K562 (cell line): ENCODE results near the gene DAO. TPM values are rescaled to one million over a fixed set of nuclear protein-coding genes. Genes with fewer than 3 reads are reported as not detected.

Experiments used
- ATAC-seq: fragments of 200-7000 bp; cut with Tn5 transposase; 3 replicates; pipeline ENCODE4 v1.9.1; 2020; ENCODE audit warnings: moderate library complexity
- BruUV-seq: library from RNA; stranded (reverse); fragments of 400-500 nt; replicated peaks from 2 replicates; lab custom pipeline; 2021; lab: Mats Ljungman, UMichigan
- CTCF ChIA-PET: fragments of 300-600 bp; formaldehyde crosslinking; extraction: SDS; loops from one replicate; lab custom pipeline; 2021; ENCODE audit warnings: low intra/inter-chr PET ratio; lab: Yijun Ruan, JAX
- POLR2A ChIA-PET: fragments of 300-600, 350-650 bp; sonication (Branson Sonifier 250); formaldehyde crosslinking; extraction: SDS; loops from one replicate; lab custom pipeline; 2021; ENCODE audit warnings: antibody characterized with exemption, inconsistent platforms; lab: Yijun Ruan, JAX
- DNase-seq, 4 experiments: peaks; one replicate each; pipeline versions ENCODE4 v3.0.0 to v3.0.0-alpha.2; 2011 to 2018; ENCODE audit warnings: low spot score in 3 of 4, mixed read lengths in 3 of 4; ENCODE audit errors: extremely low read depth in 1 of 4
- FAIRE-seq: peaks from 2 replicates; lab custom pipeline; 2011; peaks lifted over from hg19 to GRCh38; lab: Jason Lieb, UNC
- H2AFZ ChIP-seq: 2 replicates; pipeline ENCODE4 v1.6.0; 2011; ENCODE audit warnings: low read depth, low read length, control low read depth, inconsistent platforms
- H3K27ac ChIP-seq: fragments of 200-600 bp; 3 replicates; pipeline ENCODE4 v1.8.0; 2011; ENCODE audit warnings: low read depth, mild to moderate bottlenecking, control low read depth, inconsistent platforms, low read length, moderate library complexity, mixed read lengths; ENCODE audit errors: extremely low read depth
- H3K27me3 ChIP-seq, 2 experiments: fragments of 300-600 bp in 1 of 2; 2 replicates in 1 of 2; 3 replicates in 1 of 2; pipeline versions ENCODE4 v1.6.0 to v1.8.0; 2011; ENCODE audit warnings: inconsistent platforms in 2 of 2, low read length in 2 of 2, mild to moderate bottlenecking in 1 of 2, mixed read lengths in 1 of 2, moderate library complexity in 1 of 2; ENCODE audit not compliant: control insufficient read depth in 2 of 2, insufficient read depth in 2 of 2
- H3K36me3 ChIP-seq: fragments of 300-600 bp; 3 replicates; pipeline ENCODE4 v1.8.0; 2011; ENCODE audit warnings: mild to moderate bottlenecking, low read length, inconsistent platforms; ENCODE audit not compliant: control insufficient read depth, insufficient read depth
- H3K4me1 ChIP-seq, 2 experiments: fragments of 200-600 bp in 1 of 2; replicated peaks in 1 of 2; 2 replicates in 1 of 2; 3 replicates in 1 of 2; pipeline versions ENCODE4 v1.5.1 to v1.8.0; 2011; ENCODE audit warnings: inconsistent platforms in 2 of 2, low read length in 2 of 2, mild to moderate bottlenecking in 1 of 2, mixed read lengths in 1 of 2, moderate library complexity in 1 of 2; ENCODE audit not compliant: control insufficient read depth in 2 of 2, insufficient read depth in 2 of 2
- H3K4me2 ChIP-seq: 2 replicates; pipeline ENCODE4 v1.6.1; 2011; ENCODE audit warnings: low read length, control low read depth, inconsistent platforms, mixed read lengths; ENCODE audit not compliant: insufficient read depth
- H3K4me3 ChIP-seq: fragments of 200-600 bp; sonication (generic), shearing (Covaris generic); 2 replicates; pipeline ENCODE4 v1.5.1; 2016; ENCODE audit warnings: control low read depth, inconsistent platforms
- H3K79me2 ChIP-seq: fragments of 200-600 bp; 3 replicates; pipeline ENCODE4 v1.8.0; 2011; ENCODE audit warnings: low read length, inconsistent platforms; ENCODE audit not compliant: control insufficient read depth, insufficient read depth
- H3K9ac ChIP-seq, 2 experiments: 2 replicates each; pipeline versions ENCODE4 v1.6.0 to v1.6.1; 2011; ENCODE audit warnings: low read depth in 2 of 2, low read length in 2 of 2, control low read depth in 1 of 2, inconsistent platforms in 1 of 2, mild to moderate bottlenecking in 1 of 2, mixed read lengths in 1 of 2; ENCODE audit not compliant: insufficient read depth in 1 of 2
- H3K9me1 ChIP-seq: one replicate; pipeline ENCODE4 v1.6.0; 2011; ENCODE audit warnings: inconsistent platforms, mild to moderate bottlenecking, low read length, moderate library complexity; ENCODE audit not compliant: control insufficient read depth, insufficient read depth
- H3K9me3 ChIP-seq: replicated peaks from 2 replicates; pipeline ENCODE4 v1.5.1; 2011; ENCODE audit warnings: low read depth, low read length, inconsistent platforms; ENCODE audit not compliant: control insufficient read depth, insufficient read depth
- H4K20me1 ChIP-seq: replicated peaks from 2 replicates; pipeline ENCODE4 v1.6.1; 2011; ENCODE audit warnings: low read length, inconsistent platforms, mixed read lengths; ENCODE audit not compliant: control insufficient read depth, insufficient read depth
- EHMT2 ChIP-seq: fragments of 450-650 bp; IDR thresholded peaks from 2 replicates; pipeline ENCODE4 v1.6.1; 2018; ENCODE audit warnings: antibody characterized with exemption
- JUND ChIP-seq, 2 experiments: IDR thresholded peaks; 2 replicates in 1 of 2; 3 replicates in 1 of 2; pipeline ENCODE4 v1.6.1; 2011; ENCODE audit warnings: borderline replicate concordance in 2 of 2, low read depth in 2 of 2, low read length in 2 of 2, improper control_type of control experiment in 1 of 2, missing biosample characterization in 1 of 2, missing genetic modification characterization in 1 of 2, missing genetic modification reagents in 1 of 2
- MIER1 ChIP-seq: fragments of 450-650 bp; IDR thresholded peaks from 2 replicates; pipeline ENCODE4 v1.6.1; 2016; ENCODE audit warnings: antibody characterized with exemption, mild to moderate bottlenecking, low read depth
- ZNF57 ChIP-seq: fragments of 450-650 bp; formaldehyde crosslinking; IDR thresholded peaks from 2 replicates; pipeline ENCODE4 v1.4.0; 2020; ENCODE audit warnings: mild to moderate bottlenecking, moderate library complexity
- WGBS: fragments of 100-300 bp; shearing (Covaris generic); methylation state at CpG from one replicate; pipeline ENCODE4 v1.1.6; 2016; ENCODE audit warnings: low coverage, mixed read lengths; ENCODE audit not compliant: insufficient coverage; ENCODE audit errors: missing lambda C conversion rate; 5-methylcytosine and 5-hydroxymethylcytosine counted together
- in situ Hi-C: fragments of 300-500 bp; cut with MboI; formaldehyde crosslinking; loops from 4 replicates; pipeline ENCODE4 v1.15.0; 2018; ENCODE audit warnings: inconsistent platforms, mixed read lengths
- intact Hi-C: fragments of 100-400 bp; cut with micrococcal nuclease; formaldehyde crosslinking; loops from 2 replicates; pipeline ENCODE4 v1.14.2; 2022
- polyA plus RNA-seq, 8 experiments: library from polyadenylated mRNA; depleted of rRNA in 4 of 8; stranded (reverse) in 5 of 8; unstranded in 3 of 8; fragments of >200 nt; fragmentation: Nextera tagmentation in 2 of 8; fragmentation: Illumina TruSeq in 1 of 8; extraction: Ambion mirVana in 2 of 8; extraction: Trizol in 1 of 8; gene quantifications; 2 replicates each; pipeline versions ENCODE4 v1.2.1 to v1.2.3, GENCODE V29; 2011 to 2014; ENCODE audit warnings: inconsistent platforms in 1 of 8, missing spikeins in 1 of 8
- total RNA-seq, 7 experiments: library from RNA; depleted of rRNA in 6 of 7; stranded (reverse); fragments of >200 nt in 6 of 7; fragmentation: Illumina TruSeq in 2 of 7; extraction: Trizol in 2 of 7; gene quantifications; 2 replicates each; pipeline versions ENCODE4 v1.2.1 to v1.2.3, GENCODE V29; 2011 to 2021; ENCODE audit warnings: low replicate concordance in 1 of 7
- TF ChIP-seq, protein P1 (sequence below), 2 experiments: fragments of 450-650 bp; formaldehyde crosslinking in 1 of 2; IDR thresholded peaks; 2 replicates each; pipeline versions ENCODE4 v1.4.0 to v1.6.1; 2014 to 2020; ENCODE audit warnings: mild to moderate bottlenecking in 2 of 2, borderline replicate concordance in 1 of 2, low read depth in 1 of 2
- TF ChIP-seq, protein P2 (sequence below): sonication (generic); formaldehyde crosslinking; IDR thresholded peaks from 2 replicates; pipeline ENCODE4 v1.8.0; 2022; ENCODE audit warnings: mild to moderate bottlenecking, missing genetic modification reagents

The DAO gene
- total and polyA plus RNA-seq, 9 of the 15 experiments (the other 6 are each of a cell fraction or from before 2014, with no cell fraction given) = not detected

DNA sequence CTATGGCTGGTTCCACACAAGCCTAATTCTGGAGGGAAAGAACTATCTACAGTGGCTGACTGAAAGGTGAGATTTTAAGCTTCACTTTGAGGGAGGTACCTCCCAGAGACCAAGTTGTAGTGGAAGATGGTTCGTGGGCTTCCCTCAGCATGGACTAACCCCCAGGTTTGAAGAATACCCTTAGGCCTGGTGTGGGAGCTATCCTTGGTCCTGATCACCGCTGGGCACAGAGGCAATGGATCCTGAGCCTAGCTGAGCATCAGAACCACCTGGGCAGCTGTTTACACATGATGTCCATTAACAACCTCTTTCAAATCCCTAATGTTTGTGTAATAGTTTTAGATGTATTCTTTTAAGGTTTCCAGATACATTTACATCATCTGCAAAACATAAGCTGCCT lies 10.3 kb downstream of the DAO start:
- H3K9me1 ChIP-seq = no peaks in the 10 kb centered on the region
- TF ChIP-seq ZNF57 (CRISPR knock-in tag) (no peak), MIER1 (peak; percentile 89), EHMT2 (peak; percentile 92), JUND (IDR thresholded peaks at IDR 0.05; ENCODE audit: borderline replicate concordance, low read depth, low read length) (no peak), JUND (tag; IDR thresholded peaks at IDR 0.05; ENCODE audit: borderline replicate concordance, low read depth, low read length) (no peak)
- TF ChIP-seq, protein P1, sequence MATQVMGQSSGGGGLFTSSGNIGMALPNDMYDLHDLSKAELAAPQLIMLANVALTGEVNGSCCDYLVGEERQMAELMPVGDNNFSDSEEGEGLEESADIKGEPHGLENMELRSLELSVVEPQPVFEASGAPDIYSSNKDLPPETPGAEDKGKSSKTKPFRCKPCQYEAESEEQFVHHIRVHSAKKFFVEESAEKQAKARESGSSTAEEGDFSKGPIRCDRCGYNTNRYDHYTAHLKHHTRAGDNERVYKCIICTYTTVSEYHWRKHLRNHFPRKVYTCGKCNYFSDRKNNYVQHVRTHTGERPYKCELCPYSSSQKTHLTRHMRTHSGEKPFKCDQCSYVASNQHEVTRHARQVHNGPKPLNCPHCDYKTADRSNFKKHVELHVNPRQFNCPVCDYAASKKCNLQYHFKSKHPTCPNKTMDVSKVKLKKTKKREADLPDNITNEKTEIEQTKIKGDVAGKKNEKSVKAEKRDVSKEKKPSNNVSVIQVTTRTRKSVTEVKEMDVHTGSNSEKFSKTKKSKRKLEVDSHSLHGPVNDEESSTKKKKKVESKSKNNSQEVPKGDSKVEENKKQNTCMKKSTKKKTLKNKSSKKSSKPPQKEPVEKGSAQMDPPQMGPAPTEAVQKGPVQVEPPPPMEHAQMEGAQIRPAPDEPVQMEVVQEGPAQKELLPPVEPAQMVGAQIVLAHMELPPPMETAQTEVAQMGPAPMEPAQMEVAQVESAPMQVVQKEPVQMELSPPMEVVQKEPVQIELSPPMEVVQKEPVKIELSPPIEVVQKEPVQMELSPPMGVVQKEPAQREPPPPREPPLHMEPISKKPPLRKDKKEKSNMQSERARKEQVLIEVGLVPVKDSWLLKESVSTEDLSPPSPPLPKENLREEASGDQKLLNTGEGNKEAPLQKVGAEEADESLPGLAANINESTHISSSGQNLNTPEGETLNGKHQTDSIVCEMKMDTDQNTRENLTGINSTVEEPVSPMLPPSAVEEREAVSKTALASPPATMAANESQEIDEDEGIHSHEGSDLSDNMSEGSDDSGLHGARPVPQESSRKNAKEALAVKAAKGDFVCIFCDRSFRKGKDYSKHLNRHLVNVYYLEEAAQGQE (IDR thresholded peaks at IDR 0.05; ENCODE audit: borderline replicate concordance) = peak; percentile 97
- TF ChIP-seq, protein P1 (CRISPR knock-in tag; IDR thresholded peaks at IDR 0.05; ENCODE audit: low read depth) = peak; percentile 88
- TF ChIP-seq, protein P2, sequence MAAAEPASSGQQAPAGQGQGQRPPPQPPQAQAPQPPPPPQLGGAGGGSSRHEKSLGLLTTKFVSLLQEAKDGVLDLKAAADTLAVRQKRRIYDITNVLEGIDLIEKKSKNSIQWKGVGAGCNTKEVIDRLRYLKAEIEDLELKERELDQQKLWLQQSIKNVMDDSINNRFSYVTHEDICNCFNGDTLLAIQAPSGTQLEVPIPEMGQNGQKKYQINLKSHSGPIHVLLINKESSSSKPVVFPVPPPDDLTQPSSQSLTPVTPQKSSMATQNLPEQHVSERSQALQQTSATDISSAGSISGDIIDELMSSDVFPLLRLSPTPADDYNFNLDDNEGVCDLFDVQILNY (CRISPR knock-in tag) = no peak
- no peak for ATAC-seq
- H3K4me3 ChIP-seq = no peak overlapping the region
- H3K27ac ChIP-seq = no peak overlapping the region
- H3K79me2 ChIP-seq = no peaks in the 10 kb centered on the region
- intact Hi-C loops = no loop called here
- in situ Hi-C loops = no loop called here
- peaks cover 7% of the 10 kb centered on the region; the same call in 1 of the 2 replicates for H3K9me3 ChIP-seq
- DNase-seq = peak; percentile 25 to 48 (median 38)
- peaks cover 0 to 25% of the 10 kb centered on the region in 2 experiments; a peak in 3 of 5 replicates for H3K27me3 ChIP-seq
- H3K9ac ChIP-seq = no peak overlapping the region
- ChIA-PET POLR2A (interaction anchor here (0.7 kb wide), 1 partner anchor 12 kb away, joined by 3 read pairs; no protein-coding TSS in a partner anchor), CTCF (no interaction called here)
- 0% methylated on average over 2 of the region's 2 CpGs for WGBS
- BruUV-seq = no TSS peak
- no peak overlapping the region for H2AFZ ChIP-seq
- no peaks in the 10 kb centered on the region for H3K36me3 ChIP-seq
- peak; percentile 11 for FAIRE-seq
- H3K4me1 ChIP-seq = no peaks in the 10 kb centered on the region
- H3K4me2 ChIP-seq = no peak overlapping the region
- H4K20me1 ChIP-seq = no peaks in the 10 kb centered on the region
